GM19351 (cell line): ENCODE results near the gene DUSP2.
A peak's percentile ranks its signal among the peaks of the same experiment; 100 is the strongest.

Experiments used
- ATAC-seq: cut with Tn5 transposase; IDR thresholded peaks from one replicate; pipeline ENCODE4 v1.9.1; 2021; ENCODE audit warnings: mild to moderate bottlenecking, moderate library complexity; ENCODE audit not compliant: unreplicated experiment

The DUSP2 gene

DNA sequence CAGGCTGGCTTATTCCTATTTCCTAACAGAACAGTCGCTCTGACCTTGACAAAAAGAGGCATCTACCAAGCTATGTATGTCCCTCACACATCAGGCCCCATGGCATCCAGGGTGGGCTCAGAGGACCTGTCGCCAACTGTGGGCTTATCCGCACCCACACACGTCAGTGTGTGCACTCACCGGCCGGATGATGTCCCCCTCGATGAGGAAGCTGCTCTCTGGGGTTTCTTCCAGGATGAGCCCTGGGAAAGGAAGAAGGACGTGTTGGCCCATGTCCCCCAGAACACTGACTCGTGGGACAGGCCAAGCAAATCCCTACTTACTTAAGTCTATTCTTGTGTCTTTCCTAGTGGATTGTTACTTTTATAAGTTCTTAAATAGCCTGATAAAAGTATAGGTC lies 10.1 kb downstream of the DUSP2 start:
- no peak for ATAC-seq

DNA sequence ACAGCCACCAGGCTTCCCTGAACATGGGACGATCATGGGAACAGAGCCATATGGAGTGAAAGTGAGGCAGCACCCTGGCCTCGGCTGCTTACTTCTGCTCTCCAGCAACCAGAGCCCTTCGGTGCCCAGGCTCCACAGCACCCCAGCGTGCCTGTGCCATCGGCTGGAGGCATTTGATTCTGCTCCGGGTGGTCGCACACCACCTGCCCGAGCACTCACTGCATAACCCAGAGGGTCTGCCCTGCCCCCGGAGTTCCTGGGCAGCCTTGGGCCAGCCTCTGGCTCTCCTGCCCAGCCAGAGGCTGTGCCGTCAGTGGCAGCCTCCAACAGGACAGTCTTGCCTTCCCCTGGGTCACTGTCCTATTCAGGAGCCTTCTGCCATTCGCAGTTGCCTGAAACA lies 10.8 kb downstream of the DUSP2 start:
- ATAC-seq, result no peak

DNA sequence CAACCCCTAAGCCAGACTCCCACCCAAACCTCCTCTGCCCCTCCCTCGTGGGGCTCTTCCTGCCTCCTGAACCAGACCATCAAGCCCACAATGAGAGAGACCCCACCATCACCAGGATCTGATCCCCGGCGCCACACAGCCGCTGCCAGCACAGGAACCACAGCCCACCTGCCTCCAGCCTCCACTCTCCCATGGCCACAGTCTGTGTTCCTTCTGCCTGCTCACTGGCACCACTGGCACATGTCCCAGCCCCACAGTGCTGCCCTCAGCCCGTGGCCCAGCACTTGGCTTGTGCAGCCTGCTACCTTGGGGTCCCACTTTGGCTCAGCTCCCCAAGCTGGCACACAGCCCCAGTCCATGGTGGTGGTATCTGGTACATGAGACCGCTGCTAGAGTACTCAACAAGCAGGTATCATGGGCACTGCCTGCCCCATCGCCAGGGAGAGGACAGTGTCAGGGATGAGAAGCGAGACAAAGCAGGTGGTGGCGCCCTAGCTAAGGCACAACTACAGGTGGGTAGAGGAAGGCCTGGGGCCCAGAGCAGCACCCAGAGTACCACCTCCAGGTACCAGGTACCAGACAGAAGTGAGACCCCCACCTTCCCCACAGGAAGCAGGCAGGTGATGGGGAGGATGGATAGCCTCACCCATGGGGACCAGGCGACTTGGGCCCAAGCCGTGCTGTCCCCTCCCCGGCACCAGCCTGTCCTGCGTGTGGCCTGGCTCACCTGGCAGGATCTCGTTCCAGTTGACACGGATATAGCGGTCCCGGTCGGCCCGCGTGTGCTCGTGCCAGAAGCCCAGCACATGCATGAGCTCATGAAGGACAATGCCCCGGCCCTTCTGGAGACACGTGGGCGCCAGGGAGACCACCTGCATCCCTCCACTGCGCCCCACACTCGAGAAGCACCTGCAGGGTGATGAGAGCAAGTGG lies 13.2 kb downstream of the DUSP2 start:
- no peak for ATAC-seq

DNA sequence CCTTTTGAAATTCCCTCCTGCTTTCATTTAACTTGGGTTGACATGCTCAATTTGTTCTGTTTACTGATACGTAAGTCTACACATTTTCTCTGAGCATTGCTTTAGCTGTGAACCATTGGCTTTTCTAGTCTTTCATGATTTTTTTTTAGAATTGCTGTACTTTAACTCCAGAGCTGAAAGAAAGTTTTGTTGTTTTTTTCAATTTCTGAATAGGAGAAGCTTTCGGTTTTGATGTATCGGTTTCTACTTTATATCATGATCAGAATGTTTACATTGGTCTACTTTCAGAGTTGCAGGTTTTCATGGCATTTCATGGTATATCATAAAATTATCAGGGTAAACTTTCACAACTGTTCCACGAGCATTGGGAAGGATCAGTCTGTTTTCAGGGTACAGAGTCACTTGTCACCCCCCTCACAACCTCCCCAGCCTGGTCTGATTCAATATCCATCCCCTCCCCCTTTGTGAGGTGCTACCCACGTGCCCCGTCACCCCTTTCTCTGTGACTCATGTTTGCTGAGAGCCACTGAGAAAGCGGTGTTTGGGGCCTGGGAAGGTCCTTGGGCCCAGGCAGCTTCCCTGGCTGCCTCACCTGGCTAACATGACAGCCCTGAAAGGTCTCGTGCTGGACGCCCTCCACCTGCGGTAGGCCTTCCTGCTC lies 14.0 kb downstream of the DUSP2 start:
- ATAC-seq, result no peak

DNA sequence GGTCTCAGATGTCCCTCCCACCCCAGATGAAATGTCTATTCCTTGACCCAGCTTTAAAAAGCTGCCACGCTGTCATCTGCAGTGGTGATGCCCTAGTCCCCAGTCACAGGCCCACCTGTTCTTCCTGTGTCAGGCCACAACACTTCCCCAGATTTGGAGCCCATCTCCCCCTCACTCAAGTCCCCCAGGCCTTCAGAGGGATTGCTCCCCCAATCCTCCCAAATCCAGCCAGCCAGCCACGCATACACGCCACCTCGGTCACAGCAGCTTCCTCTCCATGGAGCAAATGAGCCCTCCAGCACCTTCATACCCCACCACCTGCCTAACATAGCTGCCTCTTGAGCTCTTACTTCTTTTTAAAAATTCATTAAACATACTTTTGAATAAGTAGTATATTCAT lies 14.8 kb downstream of the DUSP2 start:
- no peak for ATAC-seq

DNA sequence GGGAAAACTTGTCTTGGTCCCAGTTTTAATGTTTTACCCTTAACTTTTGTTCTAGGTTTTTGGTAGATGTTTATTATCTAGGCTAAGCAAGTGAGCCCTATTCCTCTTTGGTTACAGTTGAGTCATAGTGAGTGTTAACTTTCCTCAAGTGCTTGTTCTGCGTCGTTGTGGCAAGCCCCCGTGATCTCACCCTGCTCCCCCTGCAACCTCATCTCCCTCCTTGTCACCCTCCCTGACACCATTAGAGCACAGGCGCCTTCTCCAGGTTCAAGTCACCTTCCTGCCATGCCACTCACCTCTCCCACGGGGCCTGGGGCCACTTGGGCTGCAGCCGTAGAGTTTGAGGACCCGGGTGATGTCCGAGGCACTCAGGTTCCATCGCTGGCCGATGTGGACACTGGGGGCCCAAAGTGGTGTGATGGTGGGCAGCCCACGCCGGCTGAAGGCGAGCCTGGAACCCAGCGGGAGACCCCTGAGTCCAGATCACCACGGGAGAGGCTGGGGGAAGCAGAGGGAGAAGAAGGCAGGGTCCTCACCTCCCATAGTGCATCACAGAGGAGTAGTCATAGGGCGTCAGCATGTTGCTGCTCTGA lies 15.6 kb downstream of the DUSP2 start:
- ATAC-seq, result no peak

DNA sequence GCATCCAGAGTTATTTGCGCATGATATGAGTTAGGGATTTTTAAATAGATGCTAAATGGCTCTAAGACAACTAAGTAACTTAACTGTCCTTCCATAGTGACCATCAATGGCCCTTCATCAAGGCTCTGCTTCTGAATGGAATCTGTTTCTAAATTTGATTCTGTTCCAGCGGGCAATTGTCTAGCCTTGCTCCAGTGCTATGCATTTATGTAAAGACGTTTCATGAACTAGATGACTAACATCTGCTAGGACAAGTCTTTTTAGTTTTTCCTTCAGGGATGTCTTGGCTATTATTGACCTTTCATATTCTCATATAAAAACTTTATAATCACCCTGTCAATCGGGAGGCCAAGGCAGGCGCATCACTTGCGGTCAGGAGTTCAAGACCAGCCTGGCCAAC lies 16.8 kb downstream of the DUSP2 start:
- ATAC-seq, result no peak

DNA sequence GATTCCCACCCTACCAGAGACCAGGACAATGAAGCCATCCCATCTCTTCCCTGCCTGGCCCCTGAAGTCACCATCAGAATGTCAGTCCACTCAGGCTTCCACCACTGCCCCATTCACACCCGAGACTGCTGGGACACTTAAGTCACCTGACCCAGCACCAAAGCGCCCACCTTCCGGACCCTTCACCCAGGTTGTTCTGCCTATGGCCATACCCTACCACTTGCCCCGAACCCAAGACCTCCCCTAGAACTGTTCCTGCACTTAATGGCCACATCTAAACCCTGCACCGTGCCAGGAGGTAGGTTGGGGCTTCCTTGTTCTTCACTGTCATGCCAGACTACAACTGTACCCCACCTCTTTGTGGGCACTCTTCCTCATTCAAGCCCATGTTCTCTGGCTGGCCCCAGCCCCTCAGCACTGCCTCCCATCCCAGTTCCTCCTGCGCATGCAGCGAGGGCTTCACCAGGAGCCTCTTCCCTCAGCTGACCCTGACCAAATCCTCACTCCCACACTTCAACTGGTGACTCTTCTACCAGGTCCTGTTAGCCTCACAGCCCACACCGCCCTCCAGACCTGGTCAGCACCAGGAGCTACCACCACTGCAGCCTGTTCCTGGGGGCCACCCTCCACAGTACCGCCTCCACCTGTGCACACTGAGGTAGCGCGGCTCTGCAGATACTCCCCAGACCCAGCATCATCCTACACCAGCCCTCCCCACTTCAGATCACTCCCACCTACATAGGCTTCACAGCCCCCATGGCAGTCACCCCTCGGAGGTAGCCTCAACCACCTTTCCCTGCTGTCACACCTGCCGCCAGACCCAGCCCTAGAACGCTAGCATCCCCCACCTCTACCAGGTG lies 20.6 kb downstream of the DUSP2 start:
- no peak for ATAC-seq

DNA sequence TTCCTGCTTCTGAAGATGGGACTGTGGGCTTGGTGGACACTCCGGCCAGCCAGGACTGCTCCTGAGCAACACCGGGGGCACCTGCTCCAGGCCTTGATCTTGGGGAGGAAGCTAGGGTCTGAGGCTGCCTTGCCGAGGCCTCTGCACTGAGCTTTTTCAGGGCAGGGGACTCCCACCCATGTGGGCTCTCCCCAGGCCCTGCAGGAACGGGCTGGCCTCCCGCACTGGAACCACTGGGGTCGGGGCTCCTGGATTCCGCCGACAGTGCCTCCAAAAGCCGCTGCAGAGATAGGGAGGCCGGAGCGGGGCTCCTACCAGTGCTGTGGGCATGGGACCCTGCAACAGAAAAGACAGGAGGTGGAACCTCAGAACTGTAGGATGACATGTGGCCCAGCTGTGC lies 21.3 kb downstream of the DUSP2 start:
- no peak for ATAC-seq

DNA sequence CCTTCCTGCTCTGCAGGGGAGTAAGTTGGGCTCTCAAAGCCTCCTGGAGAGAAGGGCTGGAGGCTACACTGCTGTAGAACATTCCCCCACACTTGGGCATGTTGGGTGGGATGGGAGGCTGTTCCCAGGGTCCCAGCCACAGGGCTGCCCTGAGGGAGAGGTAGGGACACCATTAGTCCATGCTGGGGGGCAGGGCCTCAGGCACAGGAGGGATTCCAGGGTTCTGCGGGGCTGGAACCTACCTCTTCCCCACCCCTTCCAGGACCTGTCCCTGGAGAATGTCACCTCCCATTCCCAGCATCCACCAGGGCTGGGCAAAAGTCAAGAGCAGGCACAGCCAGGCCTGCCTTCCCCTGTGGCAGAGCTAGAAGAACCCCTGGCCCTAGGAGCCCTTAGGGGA lies 21.9 kb downstream of the DUSP2 start:
- no peak for ATAC-seq

DNA sequence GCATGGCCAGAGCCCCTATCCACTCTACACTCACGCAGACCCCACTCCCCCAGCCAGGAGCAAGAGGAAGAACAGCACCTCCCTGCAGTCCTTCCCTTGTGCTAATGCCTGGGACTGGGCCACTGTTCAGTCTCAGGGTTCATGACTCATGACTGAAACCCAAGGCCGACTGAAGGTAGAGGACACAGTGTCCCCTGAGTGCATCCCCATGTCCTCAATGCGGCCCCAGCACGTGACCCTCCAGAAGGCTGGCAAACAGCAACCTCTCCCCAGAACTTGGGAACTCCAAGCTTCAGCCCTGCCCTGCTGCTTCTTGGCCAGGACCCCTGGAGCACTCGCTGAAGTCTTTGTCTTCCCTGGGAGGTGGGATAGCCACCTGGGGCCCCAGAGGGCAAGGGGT lies 22.8 kb downstream of the DUSP2 start:
- no peak for ATAC-seq

DNA sequence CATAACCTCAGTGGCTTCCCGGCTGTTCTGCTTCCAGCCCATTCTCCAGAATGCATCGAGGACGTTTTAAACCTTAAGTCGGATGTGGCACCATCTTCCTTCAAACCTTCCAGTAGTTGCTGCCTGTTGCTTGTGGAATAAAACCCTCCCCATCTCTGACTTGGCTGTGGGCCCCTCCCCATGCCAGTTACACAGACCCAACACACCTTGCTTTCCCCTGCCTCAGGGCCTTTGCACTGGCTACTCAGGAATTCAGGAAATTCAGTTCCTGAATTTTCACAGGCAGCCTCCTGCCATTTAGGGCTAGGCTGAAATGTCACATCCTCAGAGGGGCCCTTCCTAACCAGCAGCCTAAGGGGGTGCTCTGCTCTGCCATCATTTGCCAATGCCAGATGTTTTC lies 23.8 kb downstream of the DUSP2 start:
- ATAC-seq, result no peak

DNA sequence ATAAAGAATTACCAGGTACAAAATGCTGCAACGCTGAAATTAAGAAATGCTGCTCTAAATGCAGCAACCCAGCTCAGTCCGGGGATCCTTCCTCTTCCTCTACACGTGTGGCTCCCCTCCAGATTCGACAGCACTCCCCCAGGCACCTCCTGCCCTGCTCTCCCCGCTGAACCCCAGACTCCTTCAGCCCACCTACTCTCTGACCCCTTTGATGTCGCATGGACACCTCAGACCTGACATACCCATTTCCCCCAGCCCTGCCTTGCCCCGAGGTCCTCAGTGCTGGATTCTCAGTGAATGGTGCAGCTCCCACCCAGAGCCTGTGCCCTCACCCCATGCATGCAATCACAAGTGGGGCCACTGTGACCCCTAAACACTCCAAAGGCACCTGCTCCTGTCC lies 24.2 kb downstream of the DUSP2 start:
- ATAC-seq, result no peak

DNA sequence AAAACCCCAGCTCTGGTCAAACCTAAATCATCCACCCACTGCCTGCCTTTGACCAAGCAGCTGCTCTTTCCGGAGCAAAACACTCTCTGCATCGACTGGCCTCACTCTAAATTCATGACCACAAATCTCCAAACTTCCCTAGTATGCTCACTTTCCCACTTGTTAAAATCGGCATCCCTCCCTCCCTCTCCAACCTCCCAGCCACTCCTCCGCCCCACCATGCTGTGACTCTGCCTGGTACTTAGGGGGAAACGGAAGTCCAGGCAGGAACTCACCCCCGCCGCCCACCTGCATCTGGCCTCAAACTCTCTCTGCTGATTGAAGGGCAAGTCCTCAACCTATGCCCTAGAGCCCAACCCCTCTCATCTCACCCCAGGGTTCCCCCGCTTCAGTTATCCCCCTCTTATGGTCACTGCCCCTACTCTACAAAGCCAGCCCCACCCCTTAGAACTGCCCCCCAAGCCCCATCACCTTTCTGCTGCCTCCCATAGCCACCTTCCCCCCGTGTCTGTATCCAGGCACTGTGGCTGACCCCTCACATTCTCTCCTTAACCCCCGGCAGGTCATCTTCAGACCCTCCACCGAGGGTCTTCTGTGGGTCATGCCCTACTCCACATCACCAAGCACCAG lies 25.0 kb downstream of the DUSP2 start:
- no peak for ATAC-seq

DNA sequence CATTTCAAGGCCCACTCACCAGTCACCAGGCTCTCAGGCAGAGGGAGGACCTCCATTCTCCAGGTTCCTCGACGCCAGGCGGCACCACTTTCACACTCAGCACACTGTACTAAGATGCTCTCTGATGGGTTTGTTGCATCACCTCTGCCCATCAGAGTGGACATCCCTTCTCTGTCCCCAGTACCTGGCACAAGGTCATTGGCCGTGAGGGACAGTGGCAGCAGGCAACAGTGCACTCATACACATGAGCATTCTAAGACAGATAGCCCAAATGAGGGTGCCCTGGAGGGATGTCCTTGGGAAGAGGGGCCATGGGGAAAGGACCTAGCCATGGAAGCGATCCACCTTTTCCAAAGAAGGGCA lies 25.9 kb downstream of the DUSP2 start:
- no peak for ATAC-seq

DNA sequence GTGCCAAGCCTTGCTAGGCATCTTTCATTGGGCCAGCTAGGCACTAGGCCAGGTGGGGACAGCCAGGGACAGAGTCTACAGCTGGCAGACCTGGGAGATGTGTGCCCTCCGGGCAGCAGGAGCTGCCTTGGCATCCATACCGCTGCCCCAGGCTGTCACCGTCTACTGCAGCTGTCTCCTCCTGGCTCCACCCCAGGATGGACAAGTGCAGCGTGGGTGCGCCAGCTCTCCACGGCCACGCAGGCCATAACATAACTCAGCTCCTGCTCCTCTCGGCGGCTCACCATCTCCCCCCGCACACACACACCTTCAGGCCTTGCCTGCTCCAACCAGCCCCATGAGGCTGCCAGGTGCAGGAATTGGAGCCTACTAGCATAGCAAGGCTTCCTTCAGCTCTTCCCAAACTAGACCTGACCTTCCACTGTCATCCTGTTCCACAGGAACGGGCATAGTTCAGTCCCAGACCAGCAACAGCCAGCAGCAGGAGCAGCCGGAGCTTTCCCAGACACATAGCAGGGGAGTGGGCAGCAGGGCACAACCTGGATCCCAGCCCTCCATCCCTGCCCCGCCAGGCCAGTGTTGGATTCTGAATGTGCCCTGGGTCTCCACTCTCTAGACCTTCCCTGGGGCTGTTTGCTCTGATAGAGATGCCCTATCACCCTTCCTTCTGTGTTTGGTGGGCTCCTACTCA lies 26.4 kb downstream of the DUSP2 start:
- no peak for ATAC-seq

DNA sequence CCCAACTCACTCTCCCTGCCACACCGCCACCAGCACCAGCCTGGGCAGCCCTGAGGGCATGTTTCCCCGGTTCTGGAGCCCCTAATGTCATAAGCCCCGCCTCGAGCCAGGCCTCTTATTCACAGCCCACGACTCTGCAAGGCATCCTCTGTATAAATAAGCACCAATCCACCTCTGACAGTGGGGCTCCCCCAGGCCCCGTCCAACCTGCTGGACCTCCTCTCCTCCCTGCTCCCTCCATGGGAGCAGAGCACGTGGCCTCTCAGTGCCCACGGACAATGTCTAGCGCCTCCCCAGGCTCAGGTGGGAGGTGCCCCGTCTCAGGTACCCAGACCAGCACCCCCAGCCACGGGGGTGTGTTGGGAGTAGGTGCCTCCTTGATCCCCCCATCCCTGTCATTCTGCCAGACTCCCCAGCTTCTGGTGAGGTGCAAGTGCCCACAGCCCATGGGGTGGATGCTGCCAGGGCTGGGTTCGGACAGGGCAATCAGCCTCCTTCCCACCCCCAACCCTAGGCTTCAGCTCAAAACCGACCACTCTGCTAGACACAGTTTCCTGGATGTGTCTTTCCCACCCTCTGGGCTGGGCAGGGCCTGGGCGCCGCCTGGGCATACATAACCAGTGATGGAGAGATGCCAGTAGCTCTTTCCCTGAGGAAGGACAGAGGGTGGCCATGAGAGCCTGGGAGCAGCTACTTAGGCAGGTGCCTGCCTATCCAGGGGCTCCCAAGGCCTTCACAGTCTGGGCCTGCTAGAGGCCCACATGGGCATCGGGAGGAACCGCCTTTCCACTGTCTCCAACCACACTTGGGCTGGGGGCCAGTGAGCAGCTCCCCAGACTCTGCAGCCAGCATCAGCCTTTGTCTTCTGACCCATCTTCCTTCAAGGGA lies 27.3 kb downstream of the DUSP2 start:
- ATAC-seq, result no peak

DNA sequence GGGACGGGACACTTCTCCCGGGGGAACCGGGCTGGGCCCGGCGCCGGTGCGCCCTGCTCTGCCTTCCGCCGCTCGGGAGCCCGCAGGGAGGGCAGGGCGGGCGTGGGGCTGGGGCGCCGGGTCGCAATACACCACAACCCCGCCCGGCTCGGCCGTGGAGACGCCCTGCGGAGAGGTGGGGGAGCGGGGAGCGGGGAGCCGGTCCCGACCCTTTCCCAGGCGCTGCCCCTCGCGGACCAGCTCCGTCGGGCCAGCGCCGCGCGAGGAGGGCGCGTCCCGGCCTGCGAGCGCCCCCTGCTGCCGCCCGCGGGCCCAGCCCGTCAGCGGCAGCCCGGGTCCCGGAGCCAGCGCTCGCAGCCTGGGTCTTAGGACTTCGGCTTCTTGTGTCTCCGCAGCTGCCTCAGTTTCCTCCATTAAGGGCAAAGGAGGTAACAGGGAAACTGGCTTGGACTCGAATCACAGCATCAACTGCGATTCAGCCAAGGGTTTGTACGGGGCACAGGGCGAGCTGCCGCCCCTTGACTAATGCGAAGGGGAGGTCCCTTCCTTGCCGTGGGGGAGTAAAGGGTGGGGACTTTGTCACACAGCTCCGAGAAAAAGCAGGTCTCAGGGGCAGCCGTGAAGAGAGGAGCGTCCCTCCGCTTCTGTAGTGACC lies 28.2 kb downstream of the DUSP2 start:
- peak; percentile 64 for ATAC-seq

DNA sequence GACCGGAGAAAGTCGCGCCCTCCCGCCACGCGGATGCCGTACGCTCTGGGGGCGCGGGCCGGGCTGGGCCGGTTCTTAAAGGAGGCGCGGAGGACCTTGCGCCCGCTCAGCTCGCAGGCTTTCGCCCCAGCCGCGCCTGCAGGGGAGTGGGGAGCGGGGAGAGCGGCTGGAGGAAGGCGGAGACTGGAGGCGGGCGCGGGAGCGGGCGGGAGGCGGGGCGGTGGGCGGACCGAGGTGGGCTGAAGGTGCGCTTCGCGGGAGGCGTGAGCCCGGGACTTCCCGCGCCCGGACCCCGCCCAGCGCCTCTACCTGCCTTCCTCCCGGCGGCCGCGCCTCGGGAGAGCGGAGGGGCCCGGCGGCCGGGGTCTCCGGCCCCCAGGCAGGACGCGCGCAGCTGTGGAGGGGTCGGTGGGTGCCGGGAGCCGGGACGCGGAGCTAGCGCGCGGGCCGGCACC lies 28.8 kb downstream of the DUSP2 start, which contains the start of gene ADRA2B:
TSS of gene ADRA2B (minus strand) at position 148 of the 455 bp plus-strand sequence. CDS start 422 bp downstream, outside the sequence.
- peak; percentile 59 for ATAC-seq
